ENCODE data around the gene HDX. TPM values are rescaled to one million over a fixed set of nuclear protein-coding genes. Genes with fewer than 3 reads are reported as not detected.

Gene HDX, protein sequence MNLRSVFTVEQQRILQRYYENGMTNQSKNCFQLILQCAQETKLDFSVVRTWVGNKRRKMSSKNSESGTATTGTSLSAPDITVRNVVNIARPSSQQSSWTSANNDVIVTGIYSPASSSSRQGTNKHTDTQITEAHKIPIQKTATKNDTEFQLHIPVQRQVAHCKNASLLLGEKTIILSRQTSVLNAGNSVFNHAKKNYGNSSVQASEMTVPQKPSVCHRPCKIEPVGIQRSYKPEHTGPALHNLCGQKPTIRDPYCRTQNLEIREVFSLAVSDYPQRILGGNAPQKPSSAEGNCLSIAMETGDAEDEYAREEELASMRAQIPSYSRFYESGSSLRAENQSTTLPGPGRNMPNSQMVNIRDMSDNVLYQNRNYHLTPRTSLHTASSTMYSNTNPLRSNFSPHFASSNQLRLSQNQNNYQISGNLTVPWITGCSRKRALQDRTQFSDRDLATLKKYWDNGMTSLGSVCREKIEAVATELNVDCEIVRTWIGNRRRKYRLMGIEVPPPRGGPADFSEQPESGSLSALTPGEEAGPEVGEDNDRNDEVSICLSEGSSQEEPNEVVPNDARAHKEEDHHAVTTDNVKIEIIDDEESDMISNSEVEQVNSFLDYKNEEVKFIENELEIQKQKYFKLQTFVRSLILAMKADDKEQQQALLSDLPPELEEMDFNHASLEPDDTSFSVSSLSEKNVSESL
- 6.9 and 8.0 TPM in 2 replicates for total RNA-seq

DNA sequence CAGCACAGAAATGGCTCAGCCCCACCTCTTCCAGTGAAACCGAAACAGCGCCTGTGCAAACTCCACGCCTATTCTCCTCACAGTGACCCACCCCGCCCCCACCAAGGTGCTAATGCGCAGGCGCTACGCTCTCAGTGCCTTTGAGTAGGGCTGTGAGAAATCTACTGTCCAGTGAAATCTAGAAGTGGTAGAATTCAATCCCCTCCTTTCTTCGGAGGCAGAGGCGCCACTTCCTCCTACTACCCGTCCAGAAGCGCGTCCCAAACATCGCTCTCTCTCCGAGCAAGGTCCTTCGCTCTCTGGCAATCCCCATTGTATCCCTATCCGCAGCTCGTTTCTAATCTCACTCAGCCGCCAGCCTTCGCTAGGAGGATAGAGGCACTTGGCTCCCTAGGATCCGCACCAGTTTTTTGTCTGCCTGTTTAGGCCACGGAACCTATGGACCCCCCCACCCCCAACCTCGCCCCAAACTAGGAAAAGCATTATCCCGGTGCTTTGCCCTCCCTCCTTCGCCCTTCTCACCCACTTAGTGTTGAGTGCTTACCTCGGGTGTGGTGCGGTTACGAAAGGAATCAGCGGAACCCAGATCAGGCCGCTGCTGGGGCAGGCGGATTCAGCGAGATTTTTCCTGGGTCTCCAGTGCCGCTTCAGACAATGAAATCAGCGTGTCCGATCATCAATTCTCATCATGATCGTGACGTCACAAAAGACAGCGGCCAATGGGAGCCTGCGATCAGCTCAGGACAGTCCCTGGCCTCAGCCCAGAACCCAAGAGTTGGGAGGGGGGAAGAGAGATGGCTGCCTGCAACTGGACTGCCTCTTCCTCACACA, at the start of gene HDX:
Gene HDX (minus strand): TSS at position 656 of the 831 bp plus-strand sequence. CDS start 27,056 bp downstream, outside the sequence.

Small RNA genes within 50 kb of the gene (small RNA-seq; reads per million reads assigned to genes)
- gene AL450471.1: not detected

All from articular chondrocyte of knee joint (primary cell).